ENCODE measurements around the gene GOSR2.

The GOSR2 gene

GRCh38 chr17:46963571-46963970 is 40.6 kb downstream of the GOSR2 start:
- no peak for TF ChIP-seq CTCF (IDR thresholded peaks at IDR 0.05; ENCODE audit: extremely low read depth, insufficient read depth, missing control alignments)
- no peak for DNase-seq (ENCODE audit: low spot score)
- in situ Hi-C loops (cut with MboI; ENCODE audit: low pct_unique_long_range_greater_than_20kb, low sequenced_read_pairs, unreplicated experiment): no loop called here

GRCh38 chr17:46964315-46965265 is 41.6 kb downstream of the GOSR2 start:
- no peak for TF ChIP-seq CTCF (IDR thresholded peaks at IDR 0.05; ENCODE audit: extremely low read depth, insufficient read depth, missing control alignments)
- DNase-seq (ENCODE audit: low spot score): no peak
- in situ Hi-C loops (cut with MboI; ENCODE audit: low pct_unique_long_range_greater_than_20kb, low sequenced_read_pairs, unreplicated experiment): no loop called here

- no peak for TF ChIP-seq CTCF (IDR thresholded peaks at IDR 0.05; ENCODE audit: extremely low read depth, insufficient read depth, missing control alignments)
- in situ Hi-C loops (cut with MboI; ENCODE audit: low pct_unique_long_range_greater_than_20kb, low sequenced_read_pairs, unreplicated experiment): no loop called here
- DNase-seq (ENCODE audit: low spot score): no peak
Measured at GRCh38 chr17:46968224-46968834, 45.4 kb downstream of the GOSR2 start.

GRCh38 chr17:46968896-46969295 is 45.9 kb downstream of the GOSR2 start:
- no peak for TF ChIP-seq CTCF (IDR thresholded peaks at IDR 0.05; ENCODE audit: extremely low read depth, insufficient read depth, missing control alignments)
- in situ Hi-C loops (cut with MboI; ENCODE audit: low pct_unique_long_range_greater_than_20kb, low sequenced_read_pairs, unreplicated experiment): no loop called here
- no peak for DNase-seq (ENCODE audit: low spot score)

DNA sequence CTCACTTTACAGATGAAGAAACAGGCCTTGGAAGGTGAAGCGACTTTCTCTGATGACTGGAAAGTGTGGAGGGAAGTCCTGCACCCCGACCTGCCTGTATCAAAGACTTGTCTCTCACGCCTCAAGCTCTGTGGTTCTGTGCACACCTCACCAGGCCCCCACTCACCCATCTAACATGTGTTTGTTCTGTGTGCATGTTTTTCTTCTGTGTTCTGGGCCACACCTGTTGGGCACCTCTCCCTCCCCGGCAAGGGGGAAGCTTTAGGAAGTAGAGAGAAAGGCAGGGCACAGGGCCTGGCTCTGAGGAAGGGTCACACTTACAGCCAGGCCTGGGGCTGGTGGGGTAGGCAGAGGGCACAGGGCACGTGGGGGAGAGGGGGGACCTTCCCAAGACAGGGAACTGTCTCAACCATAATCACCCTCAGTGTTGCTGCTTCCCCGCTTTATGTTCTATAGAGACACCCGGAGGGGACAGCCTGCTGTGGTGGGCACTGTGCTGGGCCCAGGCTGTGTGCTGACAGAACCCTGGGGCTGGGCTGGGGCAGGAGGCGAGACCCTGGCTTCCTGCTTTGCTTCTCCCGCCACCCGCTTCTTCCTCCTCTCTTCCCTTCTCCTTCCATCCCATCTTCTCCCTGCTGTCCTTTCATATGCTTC is 48.8 kb downstream of the GOSR2 start:
- DNase-seq (ENCODE audit: low spot score): no peak
- in situ Hi-C loops (cut with MboI; ENCODE audit: low pct_unique_long_range_greater_than_20kb, low sequenced_read_pairs, unreplicated experiment): no loop called here
- no peak for TF ChIP-seq CTCF (IDR thresholded peaks at IDR 0.05; ENCODE audit: extremely low read depth, insufficient read depth, missing control alignments)

DNA sequence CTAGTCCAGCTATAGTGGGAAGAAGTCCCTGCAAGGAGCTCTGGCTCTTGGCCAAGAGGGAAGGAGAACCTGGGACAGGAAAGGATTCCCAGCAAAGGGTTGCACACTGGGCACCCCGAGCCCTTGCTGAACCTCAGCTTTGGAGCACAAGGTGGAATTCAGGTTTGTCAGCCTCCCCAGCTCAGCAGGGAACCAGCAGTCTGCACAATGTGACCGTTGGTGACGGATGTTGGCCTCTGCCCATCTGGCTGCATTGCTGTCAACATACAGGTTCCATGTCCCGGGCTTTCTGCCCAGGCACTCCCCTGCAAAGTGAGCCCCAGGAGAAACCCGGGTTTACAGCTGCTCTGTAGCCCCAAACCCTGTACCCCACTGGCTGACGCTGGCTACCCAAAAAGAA is 49.4 kb downstream of the GOSR2 start:
- no peak for TF ChIP-seq CTCF (IDR thresholded peaks at IDR 0.05; ENCODE audit: extremely low read depth, insufficient read depth, missing control alignments)
- no peak for DNase-seq (ENCODE audit: low spot score)
- in situ Hi-C loops (cut with MboI; ENCODE audit: low pct_unique_long_range_greater_than_20kb, low sequenced_read_pairs, unreplicated experiment): no loop called here

All from GM13977 (cell line).